HG03159 (cell line): ENCODE results near the gene LRRC34.
A peak's percentile ranks its signal among the peaks of the same experiment; 100 is the strongest.

Experiments
- ATAC-seq: cut with Tn5 transposase; IDR thresholded peaks from one replicate; pipeline ENCODE4 v1.9.1; 2021; ENCODE audit warnings: mild to moderate bottlenecking, moderate library complexity; ENCODE audit not compliant: unreplicated experiment

LRRC34 gene

DNA sequence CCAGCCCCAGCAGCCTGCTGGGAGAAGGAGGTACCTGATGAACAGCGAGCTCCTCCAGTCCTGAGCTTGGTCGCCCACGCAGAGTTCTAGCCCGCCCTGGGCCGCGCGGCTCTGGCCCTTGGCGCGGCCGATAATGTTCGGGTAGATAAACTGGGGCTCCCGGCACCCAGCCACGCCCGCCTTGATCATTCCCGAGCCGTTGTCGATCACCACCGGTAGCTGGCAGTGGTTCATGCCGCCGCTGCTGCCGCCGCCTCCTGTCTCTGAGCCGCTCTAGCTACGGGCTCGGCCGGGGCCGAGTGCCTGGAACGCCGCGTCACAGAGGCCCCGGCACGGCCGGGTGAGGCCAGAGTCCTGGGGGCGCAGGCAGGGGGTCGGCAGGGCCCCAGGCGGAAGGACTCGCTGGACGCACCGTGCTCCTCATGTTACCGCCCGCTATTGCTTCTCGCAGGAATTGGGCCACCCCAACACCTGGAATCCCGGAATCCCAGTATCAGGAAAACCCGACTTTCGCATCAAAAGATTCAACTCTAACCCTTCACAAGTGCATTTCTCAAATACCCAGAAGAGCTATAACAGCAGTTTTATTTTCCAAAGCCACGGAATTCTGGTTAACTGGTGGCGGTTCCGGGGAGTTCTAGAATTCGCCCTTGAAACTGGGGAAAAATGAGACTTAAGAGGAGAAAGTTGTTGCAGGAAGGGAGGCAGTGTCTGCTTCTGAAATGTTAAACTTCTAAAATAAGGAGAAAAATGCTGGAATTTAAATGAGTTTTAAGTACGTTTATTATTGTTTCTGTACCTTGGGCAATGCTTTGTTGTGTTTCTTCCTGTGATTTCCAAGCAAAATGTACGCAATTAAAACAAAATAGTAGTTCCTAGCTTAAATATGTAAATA, 43.2 kb downstream of the LRRC34 start, which contains the start of gene ACTRT3:
TSS of gene ACTRT3 (minus strand) at position 275 of the 895 bp plus-strand sequence. CDS start at position 234, 41 bp downstream.
- ATAC-seq = peak; percentile 26

DNA sequence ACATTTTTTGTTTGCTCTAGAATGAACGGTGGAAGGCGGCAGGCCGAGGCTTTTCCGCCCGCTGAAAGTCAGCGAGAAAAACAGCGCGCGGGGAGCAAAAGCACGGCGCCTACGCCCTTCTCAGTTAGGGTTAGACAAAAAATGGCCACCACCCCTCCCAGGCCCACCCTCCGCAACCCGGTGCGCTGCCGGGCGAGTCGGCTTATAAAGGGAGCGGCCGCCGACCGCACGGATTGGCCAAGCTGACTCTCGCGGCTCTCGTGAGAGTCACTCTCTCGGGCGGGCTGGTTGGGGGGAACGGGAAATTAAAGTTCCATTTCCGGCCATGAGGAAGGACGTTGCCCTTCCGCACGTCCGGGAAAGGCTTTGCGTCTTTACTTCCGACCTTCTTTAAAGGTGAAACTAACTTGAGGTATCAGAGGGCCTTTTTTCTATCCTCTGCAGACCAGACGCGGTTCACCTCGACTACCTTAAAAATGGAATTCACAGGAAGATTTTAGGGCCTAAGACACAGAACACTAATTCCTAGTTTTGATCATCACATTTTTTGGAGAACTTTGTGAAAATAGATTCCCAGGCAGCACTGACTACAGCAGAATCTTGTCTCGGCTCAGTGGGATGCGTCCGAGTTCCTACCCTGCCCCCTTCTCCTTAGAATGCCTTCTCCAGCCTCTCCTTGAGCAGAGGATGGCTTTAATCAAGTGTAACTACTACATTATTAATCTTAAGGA, 47.7 kb downstream of the LRRC34 start, which contains the start of gene TERC:
TSS of gene TERC (minus strand) at position 179 of the 731 bp plus-strand sequence.
- ATAC-seq = peak; percentile 77

DNA sequence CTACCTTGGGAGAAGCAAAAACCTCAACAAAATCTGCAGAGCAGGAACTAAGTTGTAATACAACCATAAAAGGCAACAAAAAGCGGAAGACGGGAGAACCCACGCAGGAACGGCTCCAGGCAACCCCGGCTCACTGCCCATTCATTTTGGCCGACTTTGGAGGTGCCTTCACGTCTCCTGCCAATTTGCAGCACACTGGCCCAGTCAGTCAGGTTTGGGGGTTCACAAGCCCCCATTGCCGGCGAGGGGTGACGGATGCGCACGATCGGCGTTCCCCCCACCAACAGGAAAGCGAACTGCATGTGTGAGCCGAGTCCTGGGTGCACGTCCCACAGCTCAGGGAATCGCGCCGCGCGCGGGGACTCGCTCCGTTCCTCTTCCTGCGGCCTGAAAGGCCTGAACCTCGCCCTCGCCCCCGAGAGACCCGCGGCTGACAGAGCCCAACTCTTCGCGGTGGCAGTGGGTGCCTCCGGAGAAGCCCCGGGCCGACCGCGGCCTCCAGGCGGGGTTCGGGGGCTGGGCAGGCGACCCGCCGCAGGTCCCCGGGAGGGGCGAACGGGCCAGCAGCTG, 48.3 kb downstream of the LRRC34 start:
- peak; percentile 35 for ATAC-seq

DNA sequence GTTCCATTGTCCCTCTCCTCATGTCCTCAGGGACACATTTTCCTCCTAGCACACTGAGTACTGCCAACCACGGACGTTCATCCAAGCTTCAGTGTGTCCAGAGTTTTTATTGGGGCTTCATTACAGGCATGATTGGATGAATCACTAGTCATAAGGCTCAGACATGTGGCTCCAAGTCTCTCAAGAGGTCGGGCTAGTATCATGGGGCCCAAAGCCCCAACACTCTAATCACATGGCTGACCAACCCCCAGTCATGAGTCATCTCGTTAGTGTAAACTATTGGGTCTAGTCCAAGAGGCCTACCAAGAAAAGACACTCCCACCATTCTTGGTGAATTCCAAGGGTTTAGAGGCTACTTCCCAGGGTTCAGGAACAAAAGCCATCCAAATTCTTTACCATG, 52.2 kb downstream of the LRRC34 start:
- no peak for ATAC-seq

DNA sequence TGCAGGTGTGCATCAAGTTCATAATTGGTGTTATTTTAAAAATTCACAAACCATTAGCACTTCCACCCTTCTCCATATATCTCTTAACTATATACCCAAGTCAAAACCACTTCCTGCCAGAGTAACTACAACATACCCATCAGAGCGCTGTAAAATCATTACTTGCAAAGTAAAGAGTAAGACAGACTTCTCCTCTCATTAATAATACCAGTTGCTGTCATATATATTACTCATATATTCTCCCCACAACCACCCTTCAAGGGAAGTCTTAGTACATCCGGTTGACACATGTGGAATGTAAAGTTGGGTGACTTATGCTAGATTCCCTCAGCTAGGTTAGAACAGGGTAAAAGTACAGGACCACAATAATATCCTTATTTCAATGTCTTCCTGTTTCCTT, 53.4 kb downstream of the LRRC34 start:
- ATAC-seq = peak; percentile 73

DNA sequence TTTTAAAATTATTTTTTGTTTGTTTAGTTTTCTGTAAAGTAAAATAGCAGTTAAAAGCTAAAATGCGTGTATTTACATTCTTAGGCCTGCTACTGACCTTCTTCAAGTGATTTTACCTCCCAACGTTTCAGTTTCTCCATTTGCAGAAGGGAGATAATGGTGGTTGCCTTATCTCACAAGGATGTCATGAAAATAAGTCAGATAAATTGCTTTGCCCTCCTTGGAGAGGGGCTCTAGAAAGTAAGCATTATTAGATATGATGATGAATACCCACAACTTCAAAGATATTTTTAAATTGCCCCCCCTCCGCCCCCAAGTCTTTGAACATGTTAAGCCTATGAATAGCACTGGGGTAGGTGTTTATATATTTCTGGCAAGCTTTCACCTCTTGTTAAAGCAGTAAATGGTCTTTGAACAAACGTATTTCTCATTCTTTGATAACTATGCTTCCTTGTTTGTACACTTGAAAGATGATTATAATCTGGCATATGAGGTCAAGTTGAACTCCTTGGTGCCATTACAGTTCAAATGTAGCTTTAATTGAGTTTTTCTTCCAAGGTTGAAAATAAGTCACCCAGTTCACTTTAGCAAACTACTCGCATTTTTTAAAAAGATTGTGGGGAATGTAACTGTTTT, 54.2 kb downstream of the LRRC34 start:
- no peak for ATAC-seq

DNA sequence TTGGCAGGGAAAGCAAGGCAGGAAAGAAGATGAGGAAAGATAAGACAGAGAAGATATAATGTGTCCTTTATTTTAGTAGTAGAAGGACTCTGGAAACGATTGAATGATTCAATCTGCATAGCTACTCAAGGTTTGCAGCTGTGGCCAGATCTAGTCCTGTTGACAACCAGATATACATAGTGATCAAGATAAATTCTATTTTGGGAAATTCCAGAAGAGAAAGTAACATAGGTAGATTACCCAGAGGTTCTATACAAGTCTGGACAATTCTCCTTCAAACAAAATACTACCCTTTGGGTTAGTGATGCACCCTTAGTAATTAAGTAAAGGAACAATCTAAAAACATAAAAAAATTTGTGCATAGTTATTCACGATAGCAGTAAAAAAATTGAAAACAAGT, 57.2 kb downstream of the LRRC34 start:
- no peak for ATAC-seq

DNA sequence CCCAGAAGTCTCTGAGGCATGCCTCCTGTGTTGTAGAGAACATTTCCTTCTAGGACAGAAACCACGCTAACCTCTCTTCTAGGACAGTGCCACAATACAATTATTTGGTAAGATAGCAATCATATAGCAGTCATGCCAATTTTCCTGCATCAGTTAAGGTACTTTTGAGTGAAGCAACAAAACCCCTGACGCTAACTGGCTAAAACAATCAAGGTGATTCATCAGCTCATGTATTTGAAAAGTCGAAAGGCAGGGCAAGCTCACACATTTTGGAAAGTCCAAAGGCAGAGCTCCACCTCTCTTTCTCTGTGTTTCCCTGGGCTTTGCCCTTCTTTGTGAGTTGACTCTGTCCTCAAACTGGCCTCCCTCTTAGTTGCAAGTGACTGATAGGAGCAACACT, 58.0 kb downstream of the LRRC34 start:
- no peak for ATAC-seq

DNA sequence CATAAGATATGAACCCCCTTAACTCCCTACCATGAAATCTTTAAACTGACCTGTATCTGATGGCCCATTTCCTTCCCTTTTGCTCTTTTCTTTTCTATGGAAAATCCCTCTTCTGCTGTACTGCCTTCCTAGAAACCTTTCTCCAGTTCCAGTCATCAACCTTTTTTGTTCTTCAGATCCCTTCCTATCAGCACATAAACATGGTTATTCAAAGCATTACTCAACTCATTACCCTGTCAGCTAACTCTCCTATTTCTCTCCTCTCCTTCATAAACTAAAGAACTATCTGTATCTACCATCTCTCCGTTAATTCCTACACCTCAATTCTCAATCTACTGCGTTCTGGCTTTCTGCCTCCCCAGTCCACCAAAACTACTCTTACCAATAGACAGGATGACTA, 60.8 kb downstream of the LRRC34 start:
- ATAC-seq = no peak

DNA sequence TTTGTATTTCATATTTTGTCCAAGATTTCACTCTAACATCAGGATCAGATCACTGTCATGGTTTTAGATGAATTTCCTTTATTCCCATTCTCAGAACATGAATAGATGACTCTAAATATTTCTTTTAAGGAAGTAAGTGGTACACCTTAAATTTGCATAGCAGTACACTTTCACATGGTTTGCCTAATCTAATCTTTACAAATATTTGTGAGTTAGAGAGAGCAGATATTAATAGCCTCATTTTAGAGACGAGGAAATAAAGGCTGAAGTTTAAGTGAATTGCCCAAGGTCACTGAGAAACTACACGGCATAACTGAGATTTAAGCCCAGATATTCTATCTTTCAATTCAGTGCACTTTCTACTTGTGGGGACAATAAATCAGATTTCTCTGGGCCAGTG, 62.0 kb downstream of the LRRC34 start:
- ATAC-seq = no peak

DNA sequence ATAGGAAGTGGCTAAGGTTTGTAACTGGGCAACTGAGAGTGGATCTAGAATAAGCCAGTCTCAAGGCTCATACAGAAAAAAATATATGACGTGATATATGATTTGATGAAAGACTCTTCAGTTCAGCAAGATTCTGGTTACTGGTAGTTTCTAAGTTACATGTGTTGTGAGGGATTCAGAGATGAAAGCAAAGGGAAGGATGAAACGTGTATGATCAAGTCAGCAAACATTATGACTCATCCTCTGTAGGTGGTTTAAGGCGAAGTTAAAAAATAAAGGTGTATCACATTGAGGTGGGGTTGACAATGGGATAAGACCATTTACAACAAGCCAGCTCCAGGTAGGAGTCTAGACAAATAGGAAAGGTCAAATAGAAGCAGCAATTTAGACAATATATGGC, 64.0 kb downstream of the LRRC34 start:
- no peak for ATAC-seq

DNA sequence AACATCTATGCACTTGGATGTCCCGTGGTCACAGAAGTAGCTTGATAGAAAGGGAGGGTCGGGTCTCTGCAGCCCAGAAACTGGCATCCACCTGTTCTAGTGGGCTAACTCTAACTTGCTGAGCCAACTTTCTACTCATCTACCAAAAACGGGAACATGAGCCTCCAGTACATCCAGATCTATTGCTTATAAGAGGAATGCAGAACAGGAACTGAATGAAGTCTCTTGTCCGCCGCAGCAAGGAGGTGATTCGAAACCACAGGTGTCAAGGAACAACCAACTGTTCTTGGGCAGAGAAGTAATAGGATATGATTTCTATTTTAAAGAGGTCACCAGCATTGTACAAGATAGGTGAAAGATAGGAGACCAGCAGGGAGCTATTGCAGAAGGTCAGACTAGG, 65.8 kb downstream of the LRRC34 start:
- ATAC-seq = no peak

DNA sequence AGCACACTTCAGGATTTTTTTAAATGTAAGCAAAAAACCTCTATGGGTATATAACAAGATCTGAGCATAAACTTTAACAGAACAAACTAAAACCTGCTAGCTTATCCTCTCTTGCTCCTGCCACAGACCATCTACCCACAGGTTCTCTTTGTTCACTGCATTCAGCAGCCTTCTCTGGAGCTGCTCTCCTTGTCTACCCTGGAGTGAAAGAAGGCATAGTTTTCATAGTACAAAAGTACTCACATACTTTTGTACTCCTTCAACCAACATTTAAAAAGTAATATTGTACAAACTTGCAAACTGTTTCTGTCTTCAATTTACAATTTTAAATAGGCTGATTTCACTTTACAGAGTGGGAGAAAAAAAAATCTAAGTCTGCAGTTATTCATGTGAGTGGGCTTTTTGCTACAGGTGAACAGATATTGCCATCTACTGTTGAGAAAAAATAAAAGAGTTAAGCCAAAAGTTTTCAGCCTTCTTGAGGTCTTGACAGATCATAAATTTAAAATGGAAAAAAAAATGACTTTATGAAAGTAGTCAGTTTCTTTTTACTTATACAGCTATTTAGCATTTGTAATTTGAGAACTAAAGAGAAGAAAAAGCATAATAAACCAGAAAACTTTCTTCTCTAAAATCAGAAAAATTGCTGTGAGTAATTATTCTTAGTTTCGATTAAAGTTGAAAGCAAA, 68.2 kb downstream of the LRRC34 start:
- ATAC-seq = no peak
